Airway epithelial cell (primary cell): ENCODE results near the gene RFPL2. TPM values are rescaled to one million over a fixed set of nuclear protein-coding genes. Genes with fewer than 3 reads are reported as not detected.

Source experiments
- total RNA-seq: library from RNA; depleted of rRNA; stranded (reverse); fragments of >200 nt; gene quantifications from 2 replicates; pipeline ENCODE4 v1.2.3, GENCODE V29; 2015

The RFPL2 gene
- not detected in 2 replicates for total RNA-seq

GRCh38 chr22:32204856-32205722, at the start of gene RFPL2:
RFPL2 (minus strand) TSS chr22:32205073; CDS start chr22:32202451, 2,622 bp downstream.

DNA sequence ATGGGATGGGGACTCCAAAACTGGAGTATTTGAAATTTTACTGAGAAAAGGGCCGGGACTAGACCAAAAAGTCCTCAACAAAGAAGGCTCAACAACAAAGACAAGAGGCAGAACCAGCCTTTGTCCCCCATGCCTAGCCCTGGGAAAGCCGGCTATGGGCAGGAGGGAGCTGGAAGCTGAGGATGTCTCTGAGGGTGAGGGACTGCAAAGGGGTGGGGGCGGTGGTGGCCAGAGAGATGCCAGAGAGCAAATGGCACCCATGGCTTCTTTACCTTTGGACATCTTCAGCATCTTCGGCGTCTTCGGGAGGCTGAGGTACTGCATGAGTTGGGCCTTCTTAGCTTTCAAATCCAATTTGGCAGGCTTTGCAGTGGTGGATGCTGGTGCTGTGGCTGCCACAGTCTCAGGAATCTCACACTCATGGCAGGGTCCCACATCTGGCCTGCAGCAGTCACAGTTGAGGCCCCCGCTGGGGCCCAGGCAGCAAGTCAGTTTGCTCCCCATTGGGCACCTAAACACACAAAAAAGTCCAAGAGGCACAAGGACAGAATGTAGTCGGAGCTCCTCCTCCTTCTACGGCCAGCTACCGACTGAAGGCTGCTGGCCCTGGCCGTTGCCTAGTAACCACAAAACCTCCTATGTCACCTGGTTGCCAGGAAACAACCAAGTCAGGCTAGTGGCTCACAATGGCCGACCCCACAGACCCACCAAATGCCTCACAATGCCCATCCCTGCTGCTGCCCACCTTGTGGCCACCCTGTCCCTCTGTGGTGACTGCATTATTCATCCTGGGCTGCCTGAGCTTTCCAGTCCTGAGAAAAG, 46.0 kb downstream of the RFPL2 start, which contains the start of gene C22orf42:
TSS of gene C22orf42 (minus strand) at position 592 of the 822 bp plus-strand sequence. CDS start at position 504, 88 bp downstream.

Other genes with a start within 250 kb of the RFPL2 start
- 0.09 and 0.21 TPM in 2 replicates for gene SLC5A1, start 161.8 kb downstream of the RFPL2 start, total RNA-seq
- not detected in 2 replicates for gene C22orf42, start 45.8 kb downstream of the RFPL2 start, total RNA-seq
- not detected in 2 replicates for gene SLC5A4, start 50.3 kb upstream of the RFPL2 start, total RNA-seq
- gene RFPL3, start 152.8 kb upstream of the RFPL2 start, total RNA-seq = not detected in 2 replicates
- gene RTCB, start 207.2 kb upstream of the RFPL2 start, total RNA-seq = 81.7 and 89.5 TPM in 2 replicates